ENCODE results near the gene MPEG1.

The MPEG1 gene

GRCh38 chr11:59187035-59187434 lies 25.7 kb downstream of the MPEG1 start:
- DNase-seq = no peak

DNA sequence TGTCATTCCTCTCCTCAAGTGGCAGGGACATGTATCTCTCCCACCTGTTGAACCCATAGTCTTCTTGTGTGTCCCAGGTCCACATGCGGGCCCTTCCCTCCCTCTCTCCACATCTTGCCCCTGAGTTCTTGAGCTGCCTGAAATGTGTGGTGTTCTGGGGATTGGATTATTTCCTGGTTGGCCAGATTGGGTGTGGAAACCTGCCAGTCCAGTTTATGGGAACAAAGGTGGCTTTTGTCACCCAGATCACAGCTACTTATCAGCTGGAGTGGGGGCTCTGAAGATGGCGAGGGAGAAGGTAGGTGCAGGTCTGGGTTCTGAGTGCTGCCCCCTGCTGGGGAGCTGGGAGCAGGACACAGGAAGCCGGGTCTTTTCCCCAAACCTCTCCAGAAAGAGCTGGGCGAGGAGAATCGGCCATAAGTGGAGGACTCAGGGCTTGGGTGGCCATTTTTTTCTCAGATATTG lies 26.6 kb downstream of the MPEG1 start:
- DNase-seq = peak; percentile 15

DNA sequence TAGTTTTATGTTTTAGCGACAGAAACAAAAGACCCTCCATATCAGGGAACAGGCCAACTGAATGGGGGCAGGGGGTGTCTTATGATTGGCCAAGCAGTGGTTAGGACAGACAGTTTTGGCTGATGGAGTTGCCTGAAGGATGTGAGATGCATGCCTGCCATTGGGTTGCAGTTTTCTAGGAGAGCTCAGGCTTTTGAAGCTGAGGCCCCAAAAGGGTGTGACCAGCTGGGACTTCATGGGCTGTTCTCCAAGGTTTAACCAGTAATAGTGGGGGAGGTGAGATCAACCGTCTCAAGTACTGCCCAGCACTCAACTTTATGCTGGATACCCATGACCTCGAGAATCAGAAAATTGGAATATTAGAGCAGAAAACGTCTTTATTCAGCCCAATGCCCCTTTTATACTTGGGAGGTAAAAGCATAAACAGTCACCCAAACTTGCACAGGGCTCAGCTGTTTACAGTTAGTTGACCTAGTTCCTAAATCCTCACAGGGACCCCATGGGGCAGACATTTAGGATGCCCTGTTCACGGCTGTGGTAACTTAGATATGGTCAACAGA lies 27.3 kb downstream of the MPEG1 start:
- no peak for DNase-seq

GRCh38 chr11:59184691-59185339 lies 27.9 kb downstream of the MPEG1 start:
- no peak for DNase-seq

DNA sequence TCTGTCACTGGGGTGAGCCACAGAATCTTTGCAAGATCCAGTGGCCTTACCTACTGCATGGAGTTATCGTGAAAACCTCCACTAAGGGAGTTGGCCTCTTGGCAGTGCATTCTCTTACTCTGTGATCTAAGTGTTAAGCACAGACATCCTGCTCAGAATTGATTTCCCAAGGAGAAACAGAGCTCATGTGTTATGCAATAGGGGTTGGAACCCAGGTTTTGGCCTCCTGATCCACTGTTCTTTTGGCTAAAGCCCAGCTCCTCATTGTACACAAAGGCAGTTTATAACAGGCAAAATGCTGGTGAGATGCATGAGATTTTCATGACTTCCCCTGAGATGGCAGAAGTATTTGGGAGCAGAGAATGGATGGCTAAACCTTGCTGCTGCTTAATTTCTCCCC lies 29.0 kb downstream of the MPEG1 start:
- peak; percentile 26 for DNase-seq

DNA sequence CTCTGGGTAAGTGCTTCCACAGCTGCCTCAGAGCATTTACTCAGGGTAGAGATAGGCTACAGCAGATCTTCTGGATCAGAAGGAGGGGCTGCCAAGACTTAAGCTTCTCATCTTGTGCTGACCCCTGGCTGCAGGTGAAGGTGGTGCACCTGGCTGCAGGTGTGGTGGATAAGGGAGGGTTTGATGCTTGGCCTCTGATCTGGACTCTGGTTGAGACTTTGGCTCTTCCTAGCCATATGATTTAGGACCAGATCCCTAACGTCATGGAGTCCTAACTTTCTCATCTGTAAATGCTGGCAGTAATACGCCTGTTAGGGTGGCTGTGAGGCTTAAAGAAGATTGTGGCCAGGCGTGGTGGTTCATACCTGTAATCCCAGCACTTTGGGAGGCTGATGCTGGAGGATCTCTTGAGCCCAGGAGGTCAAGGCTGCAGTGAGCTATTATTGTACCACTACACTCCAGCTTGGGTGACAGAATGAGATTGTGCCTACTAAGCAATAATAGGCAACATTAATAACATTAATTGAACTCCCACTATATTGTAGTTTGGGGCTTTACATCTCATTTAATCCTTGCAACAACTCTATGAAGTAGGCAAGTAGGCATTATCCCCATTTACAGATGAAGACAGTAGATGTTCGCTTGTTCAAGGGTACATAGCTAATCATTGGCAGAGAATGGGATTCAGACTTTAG lies 30.1 kb downstream of the MPEG1 start:
- no peak for DNase-seq

DNA sequence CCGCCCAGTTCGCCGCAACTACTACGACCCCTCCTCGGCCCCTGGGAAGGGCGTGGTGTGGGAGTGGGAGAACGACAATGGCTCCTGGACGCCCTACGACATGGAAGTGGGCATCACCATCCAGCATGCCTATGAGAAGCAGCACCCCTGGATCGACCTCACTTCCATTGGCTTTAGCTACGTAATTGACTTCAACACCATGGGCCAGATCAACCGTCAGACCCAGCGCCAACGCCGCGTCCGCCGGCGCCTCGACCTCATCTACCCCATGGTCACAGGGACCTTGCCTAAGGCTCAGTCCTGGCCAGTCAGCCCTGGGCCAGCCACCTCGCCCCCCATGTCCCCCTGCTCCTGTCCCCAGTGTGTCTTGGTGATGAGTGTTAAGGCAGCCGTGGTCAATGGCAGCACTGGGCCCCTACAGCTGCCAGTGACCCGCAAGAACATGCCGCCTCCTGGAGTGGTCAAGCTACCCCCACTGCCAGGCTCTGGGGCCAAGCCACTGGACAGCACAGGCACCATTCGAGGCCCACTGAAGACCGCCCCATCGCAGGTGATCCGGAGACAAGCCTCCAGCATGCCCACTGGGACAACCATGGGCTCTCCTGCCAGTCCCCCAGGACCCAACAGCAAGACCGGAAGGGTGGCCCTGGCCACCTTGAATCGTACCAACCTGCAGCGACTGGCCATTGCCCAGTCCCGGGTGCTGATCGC lies 30.8 kb downstream of the MPEG1 start:
- no peak for DNase-seq

GRCh38 chr11:59180907-59181306 lies 31.8 kb downstream of the MPEG1 start:
- no peak for DNase-seq

DNA sequence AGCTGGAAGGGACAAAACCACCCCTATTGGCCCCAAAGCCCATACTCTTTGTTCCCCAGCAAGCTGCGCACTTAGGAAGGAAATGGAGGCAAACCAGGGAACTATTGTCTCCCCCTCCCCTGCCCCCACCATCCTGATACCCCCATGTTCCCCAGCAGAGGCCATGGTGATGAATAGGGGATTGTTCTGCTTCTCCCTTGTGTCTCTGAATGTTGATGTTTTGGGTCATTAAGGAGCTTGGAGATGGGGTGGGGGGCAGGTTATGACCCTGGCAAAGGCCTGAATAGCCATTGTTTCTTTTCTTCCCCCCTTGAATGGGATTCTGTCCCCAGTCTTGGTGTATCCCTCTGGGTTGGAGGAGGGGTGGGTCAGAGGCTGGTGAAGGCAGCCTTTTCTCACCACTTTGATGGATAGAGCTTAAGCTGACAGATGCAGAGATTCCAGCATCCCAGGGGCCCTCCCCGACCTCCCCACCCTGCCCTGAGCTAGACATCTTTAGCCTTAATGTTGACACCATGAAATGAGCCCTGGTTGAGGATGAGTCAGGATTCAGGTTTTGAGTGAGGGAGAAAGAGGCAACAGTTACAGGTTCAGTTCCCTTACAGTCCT lies 32.5 kb downstream of the MPEG1 start:
- DNase-seq = no peak

DNA sequence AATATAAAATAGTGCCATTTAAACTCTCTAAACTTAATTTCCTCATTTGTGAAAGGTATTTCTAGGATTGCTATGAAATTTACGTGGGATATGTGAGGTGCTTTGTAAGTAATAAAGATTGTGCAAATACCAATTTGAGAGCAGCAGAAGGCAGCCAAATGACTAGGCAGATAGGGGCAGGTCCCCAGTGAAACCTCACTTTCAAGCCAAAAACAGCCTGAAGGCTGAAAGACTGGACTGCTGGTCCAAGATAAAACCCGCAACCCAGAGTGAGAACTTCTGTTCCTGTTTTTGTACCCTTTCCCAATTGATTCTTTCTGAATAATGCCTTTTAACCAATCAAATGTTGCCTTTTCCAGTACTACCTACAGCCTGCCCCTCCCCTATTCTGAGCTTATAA lies 33.6 kb downstream of the MPEG1 start:
- no peak for DNase-seq

- no peak for DNase-seq
Measured at GRCh38 chr11:59178402-59178801, 34.3 kb downstream of the MPEG1 start.

DNA sequence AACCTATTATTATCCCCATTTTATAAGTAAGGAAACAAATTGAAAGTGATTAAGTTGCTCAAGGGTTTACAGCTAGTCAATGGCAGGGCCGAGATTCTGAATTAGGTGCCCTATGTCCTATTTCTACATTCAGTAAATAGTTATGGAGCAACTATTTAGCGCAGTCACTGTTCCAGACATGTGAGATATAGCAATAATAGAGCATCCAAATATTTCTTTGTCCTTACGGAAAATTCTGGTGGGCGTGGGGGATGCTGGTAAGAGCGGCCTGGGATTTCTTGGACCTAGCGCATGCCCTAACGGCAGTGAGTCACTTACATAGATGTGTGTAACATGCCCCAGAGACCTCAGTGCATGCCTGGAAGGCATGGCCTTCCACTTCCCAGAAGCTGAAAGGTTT lies 36.4 kb downstream of the MPEG1 start:
- no peak for DNase-seq

DNA sequence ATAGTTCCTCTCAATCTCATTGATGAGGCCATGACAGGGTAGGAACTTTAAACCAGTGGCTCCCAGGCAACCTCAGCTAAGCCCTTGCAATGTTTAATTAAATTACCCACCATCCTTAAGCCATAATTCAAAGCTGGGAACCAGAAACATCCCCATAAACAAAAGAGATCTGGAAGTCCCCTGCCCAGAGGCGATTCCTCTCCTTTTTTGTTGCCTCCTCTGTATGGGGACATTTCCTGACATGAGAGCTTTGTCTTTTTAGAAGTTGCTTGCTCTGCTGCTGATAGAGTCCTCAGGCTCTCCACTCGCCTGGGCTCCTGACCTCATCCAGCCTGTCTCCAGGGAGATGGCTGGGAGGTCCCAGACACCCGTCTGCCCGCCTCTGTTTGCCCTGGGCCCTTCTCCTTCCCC lies 37.6 kb downstream of the MPEG1 start:
- no peak for DNase-seq

GRCh38 chr11:59174664-59175033 lies 38.1 kb downstream of the MPEG1 start:
- peak; percentile 61 for DNase-seq

GRCh38 chr11:59173964-59174663 lies 38.6 kb downstream of the MPEG1 start:
- DNase-seq = peak; percentile 45

DNA sequence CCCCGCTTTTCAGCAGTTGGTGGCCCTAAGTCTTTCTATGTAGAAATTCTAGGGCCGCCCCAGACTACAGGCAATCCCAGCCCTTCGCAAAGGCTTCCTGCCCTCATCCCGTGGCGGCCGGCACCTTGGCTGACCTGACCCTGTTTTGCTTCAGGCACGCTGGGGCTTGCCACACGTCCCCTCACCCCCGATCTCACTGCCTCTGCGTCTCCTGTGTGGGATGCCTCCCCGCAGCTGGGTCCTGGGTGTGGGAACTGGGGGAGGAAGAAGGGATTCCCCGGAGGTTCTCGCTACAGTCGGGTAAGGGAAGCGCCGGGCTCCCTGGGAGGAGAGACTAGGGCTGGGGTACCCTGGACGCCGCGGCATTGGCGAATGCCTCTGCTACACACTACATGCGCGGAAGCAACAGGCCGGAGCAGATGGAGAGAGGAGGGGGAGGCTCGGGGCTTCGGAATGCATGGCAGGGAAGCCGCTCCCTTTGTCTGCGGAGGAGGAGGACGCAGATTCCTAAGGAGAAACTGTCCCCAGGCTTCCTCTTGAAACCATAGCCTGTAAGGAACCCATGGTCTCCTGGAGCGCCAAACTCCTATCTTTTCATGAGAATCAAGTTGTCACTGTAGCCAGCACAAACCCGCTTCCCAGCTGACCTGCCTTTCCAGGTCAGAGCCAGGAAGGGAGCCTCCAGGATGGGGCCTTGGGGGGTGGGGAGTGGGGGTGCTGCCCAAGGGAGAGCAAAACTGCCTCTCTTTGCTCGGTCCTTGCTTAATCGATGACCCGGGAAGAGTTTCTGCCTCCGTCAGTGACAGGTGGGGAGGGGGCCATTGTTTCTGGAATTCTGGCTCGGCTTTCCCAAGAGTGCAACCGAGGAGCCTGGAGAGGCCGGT lies 39.4 kb downstream of the MPEG1 start:
- peak; percentile 17 for DNase-seq

DNA sequence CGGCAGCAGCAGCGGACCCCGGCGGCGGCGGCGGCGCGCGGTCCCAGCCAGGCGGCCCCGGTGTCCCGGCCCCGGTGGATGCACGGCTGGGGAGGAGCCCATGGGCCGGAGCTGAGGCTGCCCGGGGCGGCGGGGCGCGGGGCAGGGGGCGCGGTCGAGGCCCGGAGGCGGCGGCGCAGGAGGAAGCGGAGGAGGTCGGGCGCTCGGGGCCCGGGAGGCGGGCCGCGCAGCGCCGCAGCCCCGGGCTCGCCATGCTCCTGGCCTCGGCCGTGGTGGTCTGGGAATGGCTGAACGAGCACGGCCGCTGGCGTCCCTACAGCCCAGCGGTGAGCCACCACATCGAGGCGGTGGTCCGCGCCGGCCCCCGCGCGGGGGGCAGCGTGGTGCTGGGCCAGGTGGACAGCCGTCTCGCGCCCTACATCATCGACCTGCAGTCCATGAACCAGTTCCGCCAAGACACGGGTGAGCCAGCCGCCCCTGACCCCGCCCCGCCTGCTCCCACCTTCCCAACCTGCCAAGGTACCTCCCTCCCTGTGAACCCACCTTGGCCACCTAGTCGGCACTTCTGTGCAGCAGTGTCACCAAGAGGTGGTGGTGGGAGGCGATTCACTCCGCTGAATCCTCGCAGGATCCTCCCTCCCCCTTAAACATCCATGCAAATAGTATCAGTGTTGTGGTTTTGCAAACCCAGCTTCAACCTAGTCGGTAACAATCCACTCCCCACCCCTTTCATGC lies 40.2 kb downstream of the MPEG1 start:
- DNase-seq = no peak

- DNase-seq = peak; percentile 86
Measured at GRCh38 chr11:59171508-59172322, 41.0 kb downstream of the MPEG1 start, which contains the start of gene DTX4. TSS of gene DTX4 (plus strand) at chr11:59172132. CDS start at chr11:59172596, 464 bp downstream.

DNA sequence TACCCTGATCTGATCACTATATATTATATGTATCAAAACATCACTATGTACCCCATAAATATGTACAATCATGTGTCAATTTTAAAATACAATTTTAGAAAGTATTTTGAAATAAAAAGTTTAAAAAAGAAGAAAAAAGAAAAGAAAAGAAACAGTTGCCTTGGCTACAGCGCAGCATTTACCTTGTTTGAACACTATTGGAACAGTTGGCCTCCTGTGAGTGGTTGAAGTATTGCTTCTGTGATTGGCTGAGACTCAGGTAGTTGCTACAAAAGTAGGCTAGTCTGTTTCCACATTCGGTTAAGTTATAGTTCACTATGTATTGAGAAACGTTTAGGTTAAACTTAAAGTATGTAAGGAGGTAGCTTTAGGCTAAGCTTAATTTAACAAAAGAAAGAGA lies 48.7 kb downstream of the MPEG1 start:
- no peak for DNase-seq

All from HCEC 1CT (cell line).